Measurements from ENCODE around the gene SLC25A34.
A peak's percentile ranks its signal among the peaks of the same experiment; 100 is the strongest.

SLC25A34 gene

GRCh38 chr1:15733726-15734226 is 2.3 kb upstream of the SLC25A34 start:
- DNase-seq = no peak

- DNase-seq = no peak
Observed at GRCh38 chr1:15734296-15734695, 1.8 kb upstream of the SLC25A34 start.

- no peak for DNase-seq
Observed at GRCh38 chr1:15734901-15735300, 1.2 kb upstream of the SLC25A34 start.

- DNase-seq = no peak
Observed at GRCh38 chr1:15735304-15736037, 587 bp upstream of the SLC25A34 start.

GRCh38 chr1:15736892-15737261 is 819 bp downstream of the SLC25A34 start:
- DNase-seq = no peak

GRCh38 chr1:15737324-15738319 is 1.6 kb downstream of the SLC25A34 start:
- no peak for DNase-seq

GRCh38 chr1:15738416-15739113 is 2.5 kb downstream of the SLC25A34 start:
- DNase-seq = no peak

- DNase-seq = no peak
Observed at GRCh38 chr1:15739259-15739658, 3.2 kb downstream of the SLC25A34 start.

- no peak for DNase-seq
Observed at GRCh38 chr1:15739745-15740144, 3.7 kb downstream of the SLC25A34 start.

- DNase-seq = peak; percentile 60
Observed at GRCh38 chr1:15740924-15741850, 5.1 kb downstream of the SLC25A34 start.

- DNase-seq = no peak
Observed at GRCh38 chr1:15742339-15742801, 6.3 kb downstream of the SLC25A34 start, which contains the start of gene TMEM82. Gene TMEM82 (plus strand): TSS chr1:15742499. CDS start chr1:15742560, 61 bp downstream.

- no peak for DNase-seq
Observed at GRCh38 chr1:15744122-15744679, 8.1 kb downstream of the SLC25A34 start.

GRCh38 chr1:15747378-15747777 is 11.3 kb downstream of the SLC25A34 start:
- DNase-seq = no peak

GRCh38 chr1:15748264-15748663 is 12.2 kb downstream of the SLC25A34 start:
- DNase-seq = no peak

- no peak for DNase-seq
Observed at GRCh38 chr1:15748690-15749398, 12.8 kb downstream of the SLC25A34 start.

GRCh38 chr1:15749399-15750291 is 13.6 kb downstream of the SLC25A34 start:
- DNase-seq = no peak

GRCh38 chr1:15750924-15751323 is 14.9 kb downstream of the SLC25A34 start:
- DNase-seq = no peak

- DNase-seq = no peak
Observed at GRCh38 chr1:15751717-15752116, 15.7 kb downstream of the SLC25A34 start.

- DNase-seq = no peak
Observed at GRCh38 chr1:15753776-15754175, 17.7 kb downstream of the SLC25A34 start.

Measured in activated CD4-positive, alpha-beta T cell treated with anti-CD3 and anti-CD28 coated beads, Interleukin-2, amount 50 U/mL, for 1 hour (primary cell).